SKM-1 (cell line): ENCODE results near the gene TTC6.
A peak's percentile ranks its signal among the peaks of the same experiment; 100 is the strongest.

ENCODE experiments used
- DNase-seq: peaks from one replicate; lab custom pipeline; 2025; ENCODE audit not compliant: unreplicated experiment; lab: John Stamatoyannopoulos, UW

TTC6 gene

DNA sequence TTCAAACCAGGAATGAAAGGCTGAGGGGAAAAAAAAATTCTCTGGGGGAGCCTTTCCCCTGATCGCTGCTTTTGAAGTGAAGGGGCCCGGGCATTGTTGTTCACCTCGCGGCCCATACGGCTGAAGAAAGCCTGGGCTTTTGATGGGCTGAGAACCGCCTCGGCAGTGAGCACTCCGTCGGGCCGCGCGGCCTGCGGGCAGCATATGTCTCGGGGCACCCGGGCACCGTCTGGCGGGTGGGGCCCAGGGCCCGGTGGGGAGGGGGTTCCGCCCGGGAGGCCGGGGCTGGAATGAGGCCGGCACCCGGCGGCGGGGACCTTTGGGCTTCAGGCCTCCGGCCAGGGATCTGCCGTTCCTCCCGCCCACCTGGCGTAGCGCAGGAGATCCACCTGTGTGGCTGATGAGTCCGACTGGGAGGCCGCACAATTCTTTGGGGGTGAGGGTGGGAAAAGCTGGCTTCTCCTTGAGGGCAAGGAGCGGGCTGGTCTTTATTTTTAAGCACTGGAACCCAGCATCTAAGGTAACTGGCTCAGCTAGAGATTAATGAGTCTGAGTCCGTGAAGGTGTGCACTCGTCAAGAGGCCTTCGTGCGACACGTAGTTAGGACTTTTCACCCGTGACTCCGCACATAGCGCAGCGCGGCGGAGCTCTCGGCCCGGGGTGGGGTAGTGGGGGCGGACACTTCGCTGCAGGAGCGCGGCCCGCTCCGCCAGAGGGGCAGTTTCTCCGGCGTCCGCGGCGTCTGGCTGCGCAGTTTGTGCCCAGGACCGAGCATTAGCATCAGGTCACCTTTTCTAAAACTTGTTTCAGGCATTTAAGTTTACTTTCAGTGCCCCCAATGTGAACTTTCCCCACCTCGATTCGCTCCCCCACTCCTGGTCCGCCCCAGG is 11.0 kb upstream of the TTC6 start:
- no peak for DNase-seq

DNA sequence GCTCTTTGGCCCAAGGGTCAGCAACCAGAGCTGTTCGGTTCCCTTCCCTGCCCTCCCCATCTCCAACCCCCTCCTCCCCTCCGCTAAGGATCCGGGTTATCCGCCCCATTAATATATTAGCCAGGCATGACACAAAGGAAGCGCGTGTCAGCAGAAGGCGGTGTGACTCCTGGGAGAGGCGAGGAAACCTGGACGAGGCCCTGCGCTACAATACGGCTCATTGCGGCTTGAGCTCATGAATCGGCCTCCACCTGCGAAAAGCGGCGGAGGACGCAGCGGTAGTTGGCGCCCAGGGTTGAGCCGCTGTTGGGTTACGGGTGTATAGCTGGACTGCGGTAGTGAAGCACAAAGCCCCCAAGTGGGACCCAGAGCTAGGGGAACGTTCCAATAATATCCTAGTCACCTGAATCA is 10.3 kb upstream of the TTC6 start:
- no peak for DNase-seq

DNA sequence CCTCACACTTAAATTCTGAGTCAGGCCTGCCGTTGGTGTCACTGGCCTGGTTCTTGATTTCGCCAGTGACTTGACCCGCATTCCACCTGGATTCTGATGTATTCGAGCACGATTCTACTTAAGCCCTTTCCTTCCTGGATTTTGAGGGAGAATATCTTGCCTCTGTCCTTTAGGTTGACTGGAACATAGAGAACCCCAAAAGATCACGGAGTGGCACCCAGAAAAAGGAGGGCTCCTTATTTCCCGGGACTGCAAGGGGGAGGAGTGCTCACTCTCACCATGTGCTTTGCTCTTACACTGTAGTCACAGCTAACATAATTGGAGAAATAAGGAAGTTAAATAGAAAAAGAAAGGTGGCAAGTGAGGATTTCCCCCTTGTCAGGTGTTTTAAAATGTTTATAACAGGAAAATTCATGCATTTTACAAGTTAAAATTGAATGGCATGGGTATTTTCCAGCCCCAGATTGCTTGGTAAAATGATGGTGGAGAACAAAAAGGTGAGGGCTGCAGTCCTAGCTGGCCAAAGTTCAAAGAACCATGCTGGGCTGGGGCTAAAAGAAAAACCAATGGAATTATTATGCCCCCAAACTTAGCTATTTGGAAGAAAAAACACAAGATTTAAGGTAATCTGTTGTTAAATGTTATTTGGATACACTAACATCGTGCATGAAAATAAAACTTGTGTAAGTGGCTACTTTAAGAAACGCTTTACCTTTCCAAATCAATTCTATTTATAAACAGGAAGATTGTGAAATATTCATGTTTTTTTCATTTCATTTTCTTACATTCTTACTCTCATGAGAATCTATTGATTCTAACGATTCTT is 9.2 kb upstream of the TTC6 start:
- DNase-seq = no peak

DNA sequence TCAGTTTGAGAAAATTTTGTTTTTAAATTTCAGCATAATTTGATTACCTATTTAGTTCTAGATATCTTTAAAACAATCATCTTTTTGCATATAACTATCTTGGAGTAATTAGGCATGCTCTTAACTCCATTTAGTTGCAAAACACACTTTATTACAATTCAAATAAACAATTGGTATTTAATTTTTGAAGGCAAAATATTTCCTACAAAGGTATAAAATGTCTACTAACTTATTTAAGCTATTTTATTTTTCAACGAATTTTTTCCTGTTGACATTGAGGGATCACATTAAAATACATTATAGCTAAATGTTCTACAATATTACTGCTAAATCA is 8.7 kb upstream of the TTC6 start:
- DNase-seq = no peak

DNA sequence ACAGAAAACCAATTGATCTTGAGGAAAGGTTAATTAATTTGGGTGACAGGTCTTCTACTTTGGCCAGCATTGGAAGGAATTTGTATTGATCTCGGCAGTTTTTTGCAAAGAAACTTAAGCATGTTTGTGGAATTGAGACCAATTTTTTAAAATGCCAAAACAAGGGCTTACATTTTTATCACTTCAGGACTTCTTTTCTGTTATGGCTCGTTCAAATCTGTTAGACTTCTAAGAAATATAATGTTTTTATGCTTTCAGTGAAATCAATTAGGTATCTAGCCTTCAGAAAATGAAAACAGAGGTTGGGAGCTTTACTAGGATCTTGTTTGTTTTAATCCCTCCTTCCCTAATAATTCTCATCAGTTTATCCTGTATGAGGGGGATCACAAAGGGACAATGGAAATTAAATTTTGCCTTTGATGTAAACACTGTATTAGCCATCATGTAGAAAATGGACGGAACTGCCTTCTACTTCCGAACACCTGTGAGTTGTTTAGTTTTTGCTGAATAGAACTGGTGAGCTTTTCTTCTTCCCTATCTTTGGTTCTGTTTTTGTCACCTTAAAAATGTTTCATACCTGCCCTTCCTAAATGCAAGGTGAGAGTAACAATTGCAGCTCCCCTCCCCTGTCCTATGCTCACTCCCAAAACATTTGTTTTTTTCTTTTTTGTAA is 8.2 kb upstream of the TTC6 start:
- no peak for DNase-seq

DNA sequence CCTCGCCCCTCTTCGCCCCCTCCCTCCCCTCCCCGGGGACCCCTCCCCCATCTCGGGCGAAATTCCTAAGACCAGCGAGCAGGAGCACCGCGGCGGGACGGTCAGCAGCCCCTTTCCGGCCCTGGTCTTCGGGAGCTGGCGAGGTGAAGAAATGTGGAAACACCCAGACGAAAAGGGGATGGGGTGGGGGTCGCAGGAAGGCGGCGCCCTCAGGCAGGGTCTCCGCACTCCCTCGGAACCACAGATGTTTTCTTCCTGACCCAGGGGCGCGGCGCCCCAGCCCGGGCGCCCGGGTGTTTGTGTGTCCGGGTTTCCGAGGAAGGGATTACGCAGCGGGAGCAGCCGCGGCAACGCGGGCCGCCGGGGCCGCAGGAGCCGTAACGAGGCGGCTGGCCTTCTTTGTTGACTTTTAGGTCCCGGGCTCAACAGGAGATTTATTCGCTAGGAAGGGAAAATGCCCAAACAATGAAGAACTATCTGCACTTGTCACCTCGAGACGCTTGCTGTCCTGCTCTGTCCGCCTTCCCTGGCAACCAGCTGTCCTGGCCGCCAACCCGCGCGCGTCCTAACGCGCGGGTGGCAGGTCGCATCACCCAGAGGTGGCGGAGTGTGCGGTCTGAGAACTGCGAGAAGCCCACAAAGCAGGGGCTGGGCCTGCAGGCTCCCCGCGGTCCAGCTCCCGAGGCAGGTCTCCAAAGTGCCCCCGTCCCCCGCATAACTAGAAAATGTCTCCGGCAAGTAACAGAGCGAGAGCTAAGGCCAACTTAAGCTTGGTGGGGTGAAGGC is 7.4 kb upstream of the TTC6 start:
- DNase-seq = no peak

DNA sequence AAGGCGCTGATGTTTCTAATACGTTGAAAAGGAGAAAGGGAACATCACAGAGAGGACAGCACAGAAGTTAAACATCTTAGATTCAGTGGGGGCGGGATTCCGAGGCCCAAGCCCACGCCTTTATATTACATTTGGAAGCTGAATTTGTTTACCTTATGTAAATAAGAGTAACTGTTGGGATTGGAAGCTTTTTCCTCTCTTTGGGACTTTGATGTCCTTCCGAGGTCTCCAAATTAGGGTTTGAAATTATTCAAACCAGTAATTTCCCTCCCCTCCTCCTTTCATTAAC is 6.8 kb upstream of the TTC6 start:
- DNase-seq = no peak

DNA sequence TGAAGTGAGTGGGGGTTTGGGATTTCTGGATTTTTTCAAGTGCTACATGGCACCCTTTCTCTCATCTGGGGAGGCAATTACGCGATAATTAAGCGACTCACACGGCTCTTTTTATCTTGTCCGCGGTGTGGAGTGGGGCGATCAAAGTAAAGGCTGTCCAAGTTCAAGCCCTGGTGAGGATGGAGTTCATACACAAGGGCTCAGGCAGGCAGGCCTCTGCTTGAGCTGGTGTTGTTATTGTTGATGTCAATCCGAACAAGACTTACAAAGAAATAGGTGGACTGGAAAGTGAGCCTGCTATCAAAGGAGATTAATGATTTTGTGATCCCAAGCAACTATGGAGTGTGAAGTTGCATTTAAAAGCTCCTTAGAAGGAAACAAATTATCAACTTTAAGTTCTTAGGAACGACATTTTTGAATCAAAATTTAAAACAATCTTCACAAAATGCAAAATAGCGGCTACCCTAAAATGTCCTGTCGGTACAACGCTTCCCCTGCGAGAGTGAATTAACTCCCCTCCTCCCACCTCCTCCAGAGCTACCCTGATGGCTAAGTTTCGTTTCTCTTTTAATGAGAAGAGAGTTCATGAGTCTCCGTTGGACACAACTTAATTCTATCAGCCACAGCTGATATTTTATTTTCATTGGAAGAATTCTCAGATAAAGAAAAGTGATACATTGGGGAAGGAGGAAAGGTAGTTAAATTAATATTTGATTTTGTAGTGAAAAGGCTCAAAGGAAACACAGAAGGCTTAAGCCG is 6.3 kb upstream of the TTC6 start:
- no peak for DNase-seq

DNA sequence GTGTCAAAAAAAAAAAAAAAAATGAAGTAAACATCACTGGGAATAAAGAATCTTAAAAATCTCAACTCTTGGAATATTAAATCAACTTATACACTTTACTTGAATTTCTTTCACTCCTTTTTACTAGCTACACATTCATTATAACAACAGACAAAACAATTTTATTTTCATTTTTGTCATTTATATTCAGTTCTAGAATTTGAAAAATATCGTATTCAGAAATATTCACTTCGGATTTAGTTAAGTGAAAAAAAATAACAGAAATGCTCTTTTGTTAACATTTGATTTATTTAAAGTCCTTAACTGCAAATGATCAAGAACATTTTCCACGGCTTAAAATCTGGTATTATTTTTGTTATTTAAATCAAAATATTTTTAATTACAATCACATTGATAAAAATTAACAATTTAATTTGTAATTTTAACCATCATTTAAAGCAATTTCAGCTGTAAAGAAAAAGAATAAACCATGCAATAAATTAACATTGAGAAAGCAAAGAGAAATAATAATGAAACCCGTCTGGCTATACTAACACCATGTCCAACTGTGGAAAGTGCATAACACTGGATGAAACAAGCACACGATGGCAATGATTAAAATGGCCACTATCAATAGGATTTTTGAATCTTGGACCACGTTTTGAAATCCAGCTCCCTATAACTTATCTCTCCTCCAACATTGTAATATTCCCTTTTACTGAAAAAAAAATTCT is 5.6 kb upstream of the TTC6 start:
- DNase-seq = no peak

DNA sequence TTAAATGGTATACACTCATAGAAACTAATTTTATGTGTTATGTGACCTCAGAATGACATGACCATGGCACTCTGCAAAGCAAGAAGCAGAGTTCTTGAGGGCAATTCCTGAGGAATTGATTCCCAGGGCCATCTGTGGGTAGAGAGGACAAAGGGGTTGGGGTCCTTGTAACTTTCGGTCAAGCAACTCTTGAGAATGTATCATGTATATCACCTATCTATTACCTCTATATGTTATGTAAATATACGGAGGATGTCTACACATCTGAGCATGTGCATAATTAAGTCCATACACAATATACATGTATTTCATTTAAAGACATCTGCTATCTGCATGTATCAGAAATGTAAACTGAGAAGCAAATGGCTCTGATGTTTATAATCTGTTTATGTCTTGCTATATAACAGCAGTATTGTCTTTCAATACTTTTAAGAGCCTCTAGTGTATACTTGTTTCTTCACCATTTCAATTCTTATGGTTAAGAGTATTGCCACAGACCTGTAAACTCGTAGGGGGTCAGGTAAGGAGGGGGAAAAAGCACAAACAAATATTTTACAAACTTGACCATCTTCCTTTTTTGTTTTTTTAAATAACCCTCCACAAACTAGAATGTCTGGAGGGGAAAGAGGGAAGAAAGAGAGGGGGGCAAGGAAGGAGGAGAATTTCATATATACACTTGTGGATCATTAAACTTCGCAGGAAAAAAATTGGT is 4.8 kb upstream of the TTC6 start:
- DNase-seq = no peak

DNA sequence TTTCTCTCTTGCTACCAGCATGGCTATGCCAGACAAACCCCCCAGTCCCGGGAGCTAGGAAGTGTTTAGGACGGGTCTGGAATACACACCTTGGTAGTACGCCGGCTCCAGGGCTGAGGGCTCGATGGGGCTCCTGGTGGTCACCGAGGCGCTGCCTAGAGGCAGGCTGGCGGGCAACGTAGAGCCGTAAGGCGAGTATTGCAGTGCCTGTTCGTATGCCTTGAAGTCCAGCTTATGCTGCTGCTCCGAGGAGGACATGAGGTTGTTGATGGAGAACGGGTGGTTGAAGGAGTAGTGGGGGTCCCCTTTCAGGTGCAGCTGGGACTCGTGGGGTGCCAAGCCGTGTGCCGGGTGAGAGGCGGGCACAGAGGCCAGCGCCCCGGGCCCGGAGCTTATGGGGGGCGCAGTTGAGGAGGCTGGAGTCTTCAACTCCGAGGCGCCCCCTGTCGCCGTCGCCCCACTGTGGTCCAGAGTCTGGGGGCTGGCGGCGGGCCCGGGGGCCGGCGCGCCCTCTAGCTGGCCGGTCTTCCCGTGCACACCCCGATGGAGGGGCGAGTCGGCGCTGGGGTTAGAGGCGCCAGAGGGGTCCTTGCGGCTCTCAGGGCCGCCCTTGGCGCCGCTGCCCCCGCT is 4.0 kb upstream of the TTC6 start:
- DNase-seq = no peak

DNA sequence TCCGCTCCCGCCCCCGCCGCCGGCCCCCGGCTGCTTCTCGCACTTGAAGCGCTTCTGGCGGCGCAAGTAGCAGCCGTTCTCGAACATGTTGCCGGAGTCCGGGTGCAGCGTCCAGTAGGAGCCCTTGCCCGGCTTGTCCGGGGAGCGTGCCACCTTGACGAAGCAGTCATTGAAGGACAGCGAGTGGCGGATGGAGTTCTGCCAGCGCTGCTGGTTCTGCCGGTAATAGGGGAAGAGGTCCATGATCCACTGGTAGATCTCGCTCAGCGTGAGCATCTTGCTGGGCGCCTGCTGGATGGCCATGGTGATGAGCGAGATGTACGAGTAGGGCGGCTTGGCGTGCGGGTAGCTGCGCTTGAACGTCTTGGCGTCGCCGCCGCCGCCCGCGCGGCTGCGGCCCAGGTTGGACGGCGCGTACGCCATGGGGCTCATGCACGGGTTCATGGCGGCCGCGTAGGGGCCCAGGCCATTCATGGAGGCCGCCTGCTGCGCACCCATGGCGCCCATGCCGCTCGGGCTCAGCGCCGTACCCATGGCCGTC is 3.4 kb upstream of the TTC6 start:
- no peak for DNase-seq

DNA sequence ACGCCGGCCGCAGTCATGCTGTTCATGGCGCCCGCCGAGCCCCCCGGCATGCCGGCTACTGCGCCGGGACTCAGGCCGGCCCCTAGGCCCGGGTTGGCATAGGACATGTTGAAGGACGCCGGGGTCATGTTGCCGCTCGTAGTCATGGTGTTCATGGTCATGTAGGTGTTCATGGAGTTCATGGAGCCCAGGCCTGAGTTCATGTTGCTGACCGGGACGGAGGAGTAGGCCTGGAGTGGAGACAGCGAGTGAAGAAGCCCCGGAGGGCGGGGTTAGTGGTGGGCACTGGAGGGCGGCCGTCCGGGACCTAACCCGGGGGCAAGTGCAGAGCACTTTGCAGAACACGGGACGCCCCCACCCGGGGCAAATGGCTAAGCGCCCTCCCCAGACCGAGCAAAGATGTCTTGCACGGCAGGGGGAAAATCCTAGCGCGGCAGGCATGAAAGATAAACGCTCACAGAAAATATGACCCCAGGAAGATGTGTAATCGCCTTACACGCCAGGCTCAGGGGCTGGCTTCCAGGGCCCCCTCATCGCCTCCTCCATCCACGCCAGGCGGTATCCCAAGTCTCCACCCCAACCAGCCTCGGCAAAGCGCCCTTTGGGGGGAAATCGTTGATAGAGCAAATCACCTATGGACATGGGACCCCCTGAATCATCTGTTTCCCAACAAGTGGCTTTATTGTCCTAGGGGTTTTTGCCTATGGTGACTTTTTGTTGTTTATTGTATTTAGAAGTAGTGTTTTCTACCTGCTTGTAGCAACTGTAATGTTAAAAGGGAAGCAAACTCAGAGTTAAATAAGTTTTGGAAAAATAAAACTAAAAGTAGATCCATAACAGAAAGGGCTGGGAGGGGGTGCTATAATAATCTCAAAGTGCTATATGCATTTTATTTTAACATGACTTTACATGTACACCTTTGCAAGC is 2.7 kb upstream of the TTC6 start:
- DNase-seq = no peak

DNA sequence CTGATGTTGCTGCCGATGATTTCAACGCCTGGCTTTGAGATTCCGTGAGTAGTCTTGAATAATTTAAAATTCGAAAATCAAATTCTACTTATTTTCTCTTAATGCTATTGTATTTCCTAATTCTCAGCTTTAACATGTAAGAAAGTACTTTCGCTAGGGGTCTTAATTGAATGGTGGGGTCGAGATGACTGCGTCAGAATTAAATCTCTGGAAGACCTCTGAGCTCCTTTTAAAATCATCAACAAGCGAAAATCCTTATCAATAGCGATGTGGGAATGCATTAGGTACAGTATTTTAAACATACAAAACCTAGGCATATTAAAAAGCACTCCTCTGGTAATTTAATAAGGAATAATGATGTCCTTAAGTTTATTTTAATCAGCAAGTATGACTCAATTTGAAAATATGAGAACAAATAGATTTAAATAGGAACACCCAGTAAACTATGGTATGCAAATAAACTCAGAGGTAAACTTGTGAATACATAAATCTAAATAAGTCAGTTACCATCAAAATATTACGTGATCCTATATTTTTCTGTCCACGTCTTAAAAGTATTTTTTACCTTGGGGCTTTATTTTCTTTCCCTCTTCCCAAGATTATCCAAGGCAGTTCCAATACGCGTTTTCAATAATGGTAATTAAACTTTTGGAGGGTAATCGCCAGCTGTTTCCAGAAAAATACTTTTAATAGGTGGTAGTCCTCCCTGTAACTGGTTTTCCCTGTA is 1.8 kb upstream of the TTC6 start:
- DNase-seq = no peak

DNA sequence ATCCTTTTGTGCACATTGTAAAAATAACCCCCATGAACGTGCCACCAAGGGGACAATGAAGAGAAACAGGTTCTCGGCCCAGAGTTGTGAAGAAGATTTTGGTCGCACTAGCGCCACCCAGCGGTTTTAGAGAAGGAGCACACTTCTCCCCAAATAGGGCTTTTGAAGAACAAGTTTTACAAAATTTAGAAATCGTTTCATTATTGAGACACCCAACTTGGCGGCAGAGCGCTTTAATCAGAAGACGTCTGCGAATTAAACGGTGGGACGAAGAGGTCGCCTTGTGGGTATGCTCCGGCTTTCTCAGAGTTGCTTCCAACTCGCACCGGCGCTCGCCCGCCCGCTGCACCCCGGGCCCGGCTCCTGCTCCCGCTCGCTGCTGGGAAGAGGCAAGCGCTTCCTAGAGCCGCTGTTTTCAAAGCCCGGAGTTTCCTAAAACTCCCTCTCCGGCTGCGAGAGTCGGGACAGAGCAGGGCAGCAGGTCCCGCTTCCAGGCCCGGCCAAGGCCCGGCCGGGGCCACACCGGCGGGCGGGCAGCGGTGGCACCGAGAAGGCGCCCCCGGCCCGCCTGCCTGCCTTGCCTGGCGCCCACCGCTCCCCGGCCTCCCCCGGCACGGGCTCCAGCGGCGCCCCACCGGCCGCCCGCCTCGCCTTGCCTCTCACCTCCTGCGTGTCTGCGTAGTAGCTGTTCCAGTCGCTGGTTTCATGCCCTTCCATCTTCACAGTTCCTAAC is 1.0 kb upstream of the TTC6 start:
- DNase-seq = peak; percentile 22
